GM19240 (cell line): Measurements from ENCODE around the gene EMC7.
"Not testable (repeated sequence)": the region's sequence is repeated elsewhere in the genome, so short reads cannot be mapped to it uniquely, and the experiment has no call there.

ENCODE experiments used
- DNase-seq: peaks from one replicate; pipeline ENCODE4 v3.0.0; 2011; ENCODE audit warnings: low spot score; ENCODE audit not compliant: insufficient read length

Gene EMC7

DNA sequence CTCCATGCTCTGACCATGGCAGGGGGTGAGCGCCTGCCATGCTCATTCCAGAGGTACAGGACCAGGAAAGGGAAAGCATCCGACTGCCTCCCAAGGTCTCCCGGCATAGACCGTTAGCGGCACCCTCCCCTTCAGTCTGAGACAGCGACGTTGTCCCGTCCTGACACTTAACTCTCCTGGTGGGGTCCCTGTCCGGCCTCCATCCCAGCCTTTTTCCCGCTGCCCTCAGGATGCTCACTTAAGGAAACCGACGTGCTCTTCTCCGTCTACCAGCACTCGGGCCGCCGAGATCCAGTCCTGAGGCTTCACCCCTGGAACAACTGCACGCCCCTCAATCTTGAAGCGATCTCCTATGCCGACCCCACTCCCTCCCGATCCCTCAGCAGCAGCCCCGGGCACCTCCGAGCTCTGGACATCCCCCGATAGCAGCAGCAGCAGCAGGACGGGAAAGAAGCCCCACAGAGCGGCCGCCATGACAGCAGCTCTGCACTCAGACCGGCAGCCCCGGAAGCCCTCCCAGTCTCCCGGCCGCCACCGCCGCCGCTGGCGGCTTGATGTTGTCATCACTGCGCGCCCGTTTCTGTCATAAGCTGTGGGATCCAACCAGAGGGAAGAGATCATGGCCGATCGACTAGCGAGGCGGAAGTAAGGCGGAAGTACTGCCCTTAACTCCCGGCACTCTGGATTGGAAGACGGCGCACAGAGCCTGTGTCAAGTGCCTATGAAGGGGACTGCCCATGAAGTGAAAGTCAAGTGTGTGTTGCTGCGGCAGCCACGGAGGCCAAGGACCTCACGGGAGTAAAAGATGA is at the start of gene EMC7, which contains the start of gene PGBD4:
TSS of gene EMC7 (minus strand) at position 497 of the 809 bp plus-strand sequence. CDS start at position 474, 23 bp downstream.
TSS of gene PGBD4 (plus strand) at position 718 of the 809 bp plus-strand sequence. CDS start 449 bp downstream, outside the sequence.
- DNase-seq: peak; percentile 84

DNA sequence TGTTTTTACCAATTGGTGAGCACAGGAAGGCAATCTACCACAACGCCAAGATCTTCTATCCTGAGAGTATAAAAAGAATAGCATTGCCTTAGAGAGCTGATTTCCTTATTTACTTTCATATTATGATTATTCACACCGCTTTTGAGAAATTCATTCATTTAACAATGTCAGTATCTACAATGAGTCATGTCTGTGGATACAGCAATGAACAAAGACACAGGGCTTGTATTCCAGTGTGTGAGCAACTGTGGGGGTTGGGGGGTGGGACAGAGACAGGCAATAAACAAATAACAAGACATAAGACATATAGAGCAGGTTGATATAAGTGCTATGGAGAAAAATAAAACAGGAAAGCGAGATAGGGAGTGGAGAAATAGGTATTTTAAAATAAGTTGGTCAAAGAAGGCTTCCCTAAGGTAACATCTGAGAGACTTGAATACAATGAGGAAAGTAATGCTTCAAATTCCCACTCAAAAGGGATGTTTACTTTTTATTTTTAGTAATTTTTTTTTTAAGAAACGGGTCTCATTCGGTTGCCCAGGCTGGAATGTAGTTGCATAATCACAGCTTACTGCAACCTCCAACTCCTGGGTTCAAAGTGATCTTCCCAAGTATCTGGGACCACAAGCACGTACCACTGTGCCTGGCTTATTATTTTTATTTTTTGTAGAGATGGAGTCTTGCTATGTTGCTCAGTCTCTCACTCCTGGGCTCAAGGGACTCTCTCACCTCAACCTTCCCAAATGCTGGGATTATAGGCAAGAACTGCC is 45.9 kb upstream of the EMC7 start:
- DNase-seq: no peak

DNA sequence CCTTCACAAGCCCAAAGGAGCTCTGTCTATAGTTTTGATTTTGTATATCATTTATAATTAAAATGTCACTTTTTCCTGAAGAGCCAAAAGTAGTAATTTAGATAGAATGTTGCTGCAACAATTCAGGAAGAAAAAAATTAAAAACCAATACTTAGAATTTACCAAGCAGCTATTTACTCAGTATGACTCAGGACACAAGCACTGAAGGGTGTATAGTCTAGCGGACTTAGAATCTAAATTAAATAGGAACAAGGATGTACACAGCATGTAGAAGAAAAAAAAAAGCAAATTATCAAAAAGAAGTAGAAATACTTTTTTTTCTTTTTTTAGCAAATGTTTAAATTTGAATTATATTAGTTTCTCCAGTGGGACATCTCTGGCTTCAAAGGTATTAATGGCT is 31.8 kb upstream of the EMC7 start:
- no peak for DNase-seq

DNA sequence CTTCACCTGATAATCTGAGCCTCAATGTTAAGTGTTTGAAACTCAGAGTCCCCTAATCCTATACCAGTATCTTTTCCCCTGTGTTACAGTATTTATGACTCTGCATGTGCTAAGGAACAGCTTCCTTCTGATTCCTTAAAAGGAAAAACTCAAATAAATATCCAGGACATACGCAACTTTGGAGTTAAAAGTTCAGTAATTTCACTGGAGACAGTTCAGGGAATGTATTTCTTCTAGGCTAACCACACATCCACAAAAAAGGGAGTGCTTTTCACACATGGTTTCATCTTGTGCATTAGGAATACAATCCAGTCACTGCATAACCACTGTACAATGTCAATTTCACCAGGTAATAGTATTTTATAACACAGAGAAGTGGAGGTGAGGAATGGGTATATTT is 31.2 kb upstream of the EMC7 start:
- no peak for DNase-seq

DNA sequence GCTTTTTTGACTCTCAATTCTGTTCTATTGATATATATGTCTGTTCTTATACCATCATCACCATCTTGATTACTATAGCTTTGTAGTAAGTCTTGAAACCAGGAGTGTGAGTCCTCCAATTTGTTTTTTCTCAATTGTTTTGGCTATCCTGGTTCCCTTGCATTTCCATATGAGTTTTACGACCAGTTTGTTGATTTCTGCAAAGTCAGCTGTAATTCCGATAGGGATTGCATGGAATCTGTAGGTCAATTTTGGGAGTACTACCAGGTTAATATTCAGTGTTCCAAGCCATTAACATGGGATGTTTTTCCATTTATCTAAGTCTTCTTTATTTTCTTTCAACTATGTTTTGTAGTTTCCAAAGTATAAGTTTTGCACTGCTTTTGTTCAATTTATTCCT is 27.2 kb upstream of the EMC7 start:
- DNase-seq: no peak

DNA sequence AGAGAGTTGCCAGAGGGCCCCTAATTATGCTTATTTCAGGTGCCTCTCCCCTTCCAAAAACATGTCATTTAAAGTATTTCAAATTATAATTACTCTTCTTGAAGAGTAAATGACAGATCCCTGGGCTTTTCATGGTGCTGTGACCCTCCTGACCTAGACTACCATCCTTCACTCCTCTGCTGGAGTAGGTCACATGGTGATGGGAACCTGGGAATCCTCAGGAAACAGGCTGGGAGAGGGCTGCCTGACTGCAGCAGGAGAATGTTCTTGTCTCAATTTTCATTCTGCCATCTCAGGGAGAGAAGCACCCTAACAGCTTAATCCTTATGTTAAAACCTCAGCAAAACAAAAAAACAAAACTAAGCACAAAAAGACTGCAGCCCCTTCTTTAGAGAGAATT is 24.9 kb upstream of the EMC7 start:
- no peak for DNase-seq

DNA sequence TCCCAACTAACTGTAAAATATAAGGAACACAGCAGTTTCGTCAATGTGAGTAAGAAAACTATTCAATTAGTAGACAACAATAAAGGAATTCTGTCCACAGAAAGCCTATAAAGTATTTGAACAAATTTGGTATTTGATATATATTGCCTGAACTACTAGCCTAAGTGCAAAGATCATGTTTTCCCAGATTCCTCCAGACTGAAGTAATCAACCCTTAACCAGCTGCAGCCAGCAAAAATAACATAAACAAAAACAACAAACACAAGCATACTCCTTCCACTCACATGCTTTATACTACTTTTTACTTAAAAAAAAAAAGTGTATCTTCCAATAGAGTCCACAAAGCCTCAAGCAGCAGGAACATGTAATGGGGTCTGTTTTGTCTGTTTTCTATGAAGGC is 24.3 kb upstream of the EMC7 start:
- DNase-seq: no peak

DNA sequence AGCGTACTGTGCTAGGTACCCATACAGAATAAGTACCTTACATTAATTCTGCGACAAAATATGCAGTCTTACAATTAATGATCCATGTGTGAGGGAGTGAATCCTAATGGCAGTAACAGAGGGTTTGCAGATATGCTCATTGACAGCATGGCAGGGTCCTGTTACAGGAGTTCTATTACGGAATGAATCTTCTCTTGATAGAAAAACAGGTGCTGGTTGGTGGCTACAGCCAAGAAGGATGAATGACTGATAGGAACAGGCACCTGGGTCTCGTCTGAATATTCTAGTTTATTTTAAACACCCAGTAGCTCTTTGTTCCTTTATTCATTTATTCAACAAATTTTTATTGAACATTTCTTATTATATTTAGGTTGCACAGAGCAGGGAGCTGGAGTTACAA is 23.0 kb upstream of the EMC7 start:
- no peak for DNase-seq

DNA sequence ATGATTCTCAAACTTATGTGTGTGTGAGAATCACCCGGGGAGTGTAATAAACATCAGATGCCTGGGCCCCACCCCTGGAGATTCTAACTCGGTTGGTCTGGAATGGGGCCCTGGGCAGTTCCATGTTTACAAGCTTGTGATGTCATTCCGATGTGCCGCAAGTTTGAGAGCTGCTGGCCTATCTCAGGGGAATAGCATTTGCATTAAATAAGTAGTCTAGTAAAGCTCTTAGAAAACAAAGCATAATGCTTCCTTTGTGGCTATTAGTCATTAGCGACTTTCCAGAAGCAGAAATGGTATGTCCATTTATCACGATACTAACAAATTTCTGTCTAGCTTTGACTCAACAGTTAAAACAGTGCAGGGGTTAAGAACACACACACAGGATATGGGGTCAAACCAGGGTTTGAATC is 21.1 kb upstream of the EMC7 start:
- DNase-seq: no peak

DNA sequence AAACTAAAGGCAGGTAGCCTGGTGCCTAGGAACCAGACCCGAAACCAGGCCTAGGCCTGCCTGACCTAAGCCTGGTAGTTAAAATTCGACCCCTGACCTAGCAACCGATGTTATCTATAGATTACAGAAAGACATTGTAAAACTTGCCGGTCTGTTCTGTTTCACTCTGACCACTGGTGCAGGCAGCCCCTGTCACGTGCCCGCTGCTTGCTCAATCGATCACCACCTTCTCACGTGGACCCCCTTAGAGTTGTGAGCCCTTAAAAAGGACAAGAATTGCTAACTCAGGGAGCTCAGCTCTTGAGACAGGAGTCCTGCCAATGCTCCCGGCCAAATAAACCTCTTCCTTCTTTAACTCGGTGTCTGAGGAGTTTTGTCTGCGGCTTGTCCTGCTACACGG is 20.1 kb upstream of the EMC7 start:
- DNase-seq: not testable (repeated sequence)

DNA sequence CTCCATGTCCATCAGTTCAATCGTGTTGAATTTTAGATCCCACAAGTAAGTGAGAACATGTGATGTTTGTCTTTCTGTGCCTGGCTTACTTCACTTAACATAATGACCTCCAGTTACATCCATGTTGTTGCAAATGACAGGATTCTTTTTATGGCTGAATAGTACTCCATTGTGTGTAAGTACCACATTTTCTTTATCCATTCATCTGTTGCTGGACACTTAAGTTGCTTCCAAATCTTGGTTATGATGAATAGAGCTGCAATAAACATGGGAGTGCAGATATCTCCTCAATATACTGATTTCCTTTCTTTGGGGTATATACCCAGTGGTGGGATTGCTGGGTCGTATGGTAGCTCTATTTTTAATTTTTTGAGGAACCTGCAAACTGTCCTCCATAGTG is 18.8 kb upstream of the EMC7 start:
- not testable (repeated sequence) for DNase-seq

DNA sequence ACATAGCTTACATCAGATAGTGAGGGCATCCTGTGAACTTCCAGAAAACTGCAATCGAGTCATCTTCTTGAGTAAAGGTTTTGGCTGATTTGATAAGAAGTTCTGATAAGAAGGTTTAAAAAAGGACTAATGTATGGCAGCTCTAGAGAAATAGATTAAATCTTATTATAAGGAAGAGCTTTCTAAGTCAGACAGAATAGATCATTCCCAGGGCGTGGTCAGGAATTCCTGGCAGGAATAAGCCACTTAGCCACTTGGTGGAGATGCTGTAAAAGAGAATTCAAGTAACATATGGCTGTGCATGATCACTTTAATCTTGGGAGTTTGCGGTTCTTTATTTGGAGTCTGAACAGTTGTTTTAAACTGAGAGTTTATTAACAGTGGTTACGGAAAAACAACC is 17.6 kb upstream of the EMC7 start:
- DNase-seq: no peak

DNA sequence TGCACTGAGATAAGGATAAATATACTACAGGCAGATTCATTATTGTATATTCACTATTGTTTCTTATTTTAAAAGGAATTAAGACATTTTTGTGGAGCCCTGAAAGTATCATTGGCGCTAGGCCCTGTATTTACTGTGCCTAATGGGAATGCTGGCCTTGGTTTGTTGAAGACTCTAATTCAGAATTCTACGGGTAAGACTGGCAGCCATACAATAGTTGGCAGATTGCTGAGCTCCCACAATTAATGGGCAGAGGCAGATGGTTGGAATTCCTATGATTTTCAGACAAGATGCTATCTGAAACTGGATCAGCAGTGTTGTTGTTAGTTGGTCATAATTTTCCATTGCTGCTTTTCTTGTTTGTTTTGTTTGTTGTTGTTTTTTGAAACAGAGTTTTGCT is 15.0 kb upstream of the EMC7 start:
- DNase-seq: no peak

DNA sequence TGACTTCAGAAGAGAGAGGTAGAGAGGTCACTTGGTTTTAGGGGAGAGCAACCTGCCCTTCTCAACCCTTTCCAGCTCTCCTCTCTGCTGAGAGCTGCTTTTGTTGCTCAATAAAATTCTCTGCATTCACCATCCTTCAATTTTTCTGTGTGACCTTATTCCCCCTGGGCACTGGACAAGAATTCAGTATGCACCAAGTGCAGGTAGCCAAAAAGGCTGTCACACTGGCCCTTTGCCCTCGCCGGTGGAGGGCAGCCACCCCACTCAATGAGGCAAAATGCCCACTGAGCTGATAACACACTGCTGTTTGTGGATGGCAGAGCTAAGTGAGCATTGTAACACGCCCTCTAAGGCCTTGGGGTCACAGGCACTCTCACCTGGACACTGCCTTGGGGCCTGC is 13.1 kb upstream of the EMC7 start:
- no peak for DNase-seq

DNA sequence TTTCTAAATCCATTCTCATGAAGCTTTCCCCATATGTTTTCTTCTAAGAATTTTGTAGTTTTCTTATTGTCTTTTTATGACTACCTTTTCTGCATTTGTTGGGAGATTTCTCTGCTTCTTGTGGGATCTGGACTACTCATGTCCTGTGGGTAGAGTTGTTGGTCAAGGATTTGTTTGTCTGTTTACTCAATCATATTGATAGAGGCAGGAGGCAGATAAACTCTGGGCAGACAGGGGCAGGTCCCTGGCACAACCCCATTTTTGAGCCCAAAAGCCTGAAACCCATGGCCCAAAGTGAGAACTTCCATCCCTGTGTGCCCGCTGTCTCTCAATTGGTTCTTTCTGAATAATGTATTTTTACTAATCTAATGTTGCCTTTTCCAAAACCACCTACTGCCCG is 12.6 kb upstream of the EMC7 start:
- no peak for DNase-seq

DNA sequence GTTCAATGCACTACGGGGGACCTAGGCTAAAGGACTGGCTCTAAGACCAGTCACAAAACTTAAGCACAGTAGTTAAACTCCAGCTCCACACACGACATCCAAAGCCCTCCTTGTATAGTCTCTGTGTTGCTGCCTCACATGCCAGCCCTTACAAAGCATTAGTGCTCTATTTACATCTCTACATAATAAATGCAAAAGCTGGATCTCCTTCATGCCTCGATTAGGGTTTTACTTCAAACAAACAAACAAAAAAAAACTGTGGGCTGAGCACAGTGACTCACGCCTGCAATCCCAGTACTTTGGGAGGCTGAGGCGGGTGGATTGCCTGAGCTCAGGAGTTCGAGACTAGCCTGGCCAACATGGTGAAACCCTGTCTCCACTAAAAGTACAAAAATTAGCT is 9.8 kb upstream of the EMC7 start:
- no peak for DNase-seq

DNA sequence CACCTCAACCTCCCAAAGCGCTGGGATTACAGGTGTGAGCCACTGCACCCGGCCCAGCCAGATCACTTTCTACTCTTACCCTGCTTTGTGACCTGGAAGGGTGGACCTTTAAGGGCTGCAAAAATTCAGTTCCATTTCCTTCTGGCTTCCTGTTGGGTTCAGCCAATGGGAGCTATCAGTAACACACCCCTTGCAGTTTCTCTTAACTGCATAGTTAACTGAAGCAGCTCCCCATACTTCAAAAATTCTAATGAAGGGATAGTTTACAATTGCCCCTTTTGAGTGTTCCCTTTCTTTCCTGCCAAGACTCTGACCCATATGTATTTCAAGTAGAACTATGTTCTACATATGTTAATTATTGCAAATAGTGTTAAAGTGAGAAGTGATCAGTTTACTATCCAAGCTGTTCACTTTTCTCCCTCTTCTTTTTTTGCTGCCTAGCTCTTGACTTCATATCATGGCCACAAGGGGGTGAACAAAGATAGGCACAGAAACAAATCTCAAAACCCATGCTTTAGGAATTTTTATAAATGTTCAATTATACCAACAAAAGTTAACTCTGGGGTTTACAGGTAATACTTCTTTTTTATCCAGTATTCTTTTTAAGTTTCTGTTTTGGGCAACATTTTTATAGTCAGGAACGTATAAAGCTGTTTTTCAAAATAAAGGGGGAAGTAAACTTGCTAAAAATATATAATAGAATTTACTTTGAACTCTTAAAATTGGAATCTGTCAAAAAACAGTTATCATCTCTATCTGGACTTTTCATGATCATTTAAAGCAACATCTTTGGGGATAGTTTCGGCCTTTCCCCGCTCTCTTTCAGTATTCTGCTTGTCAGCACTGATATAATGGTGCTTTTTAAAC is 8.4 kb upstream of the EMC7 start:
- DNase-seq: no peak

DNA sequence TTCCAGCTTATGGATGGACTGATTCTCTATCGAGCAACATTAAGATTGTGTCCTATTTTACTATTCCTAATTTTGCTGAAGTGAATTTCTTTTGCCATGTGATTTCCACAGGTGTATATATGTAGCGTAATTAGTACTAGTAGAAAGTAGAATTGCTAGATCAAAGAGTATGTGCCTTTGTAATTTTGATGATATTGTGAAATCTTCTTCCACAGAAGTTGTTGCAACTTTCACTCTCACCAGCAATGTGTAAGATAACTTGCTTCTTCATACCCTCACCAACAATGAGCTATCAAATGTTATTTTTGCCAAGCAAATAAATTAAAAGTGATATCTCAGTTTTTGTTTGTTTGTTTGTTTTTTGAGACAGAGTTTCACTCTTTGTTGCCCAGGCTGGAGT is 5.7 kb upstream of the EMC7 start:
- DNase-seq: no peak

DNA sequence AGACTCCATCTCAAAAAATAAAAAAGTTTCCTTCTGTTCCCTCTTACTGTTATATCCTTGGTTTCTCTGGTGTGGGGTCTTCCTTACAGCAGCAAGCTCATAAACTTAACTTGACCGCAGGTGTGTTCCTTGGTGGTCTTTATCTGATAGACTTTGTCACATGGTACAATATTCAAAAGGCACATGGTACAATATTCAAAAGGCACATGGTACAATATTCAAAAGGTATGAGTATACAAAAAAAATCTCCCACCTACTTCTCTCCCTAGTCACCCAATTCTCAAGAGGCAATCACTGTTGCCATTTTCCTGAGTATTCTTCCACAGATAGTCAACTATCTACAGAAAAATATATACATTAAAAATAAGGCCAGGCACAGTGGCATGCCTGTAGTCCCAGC is 4.8 kb upstream of the EMC7 start:
- DNase-seq: no peak

DNA sequence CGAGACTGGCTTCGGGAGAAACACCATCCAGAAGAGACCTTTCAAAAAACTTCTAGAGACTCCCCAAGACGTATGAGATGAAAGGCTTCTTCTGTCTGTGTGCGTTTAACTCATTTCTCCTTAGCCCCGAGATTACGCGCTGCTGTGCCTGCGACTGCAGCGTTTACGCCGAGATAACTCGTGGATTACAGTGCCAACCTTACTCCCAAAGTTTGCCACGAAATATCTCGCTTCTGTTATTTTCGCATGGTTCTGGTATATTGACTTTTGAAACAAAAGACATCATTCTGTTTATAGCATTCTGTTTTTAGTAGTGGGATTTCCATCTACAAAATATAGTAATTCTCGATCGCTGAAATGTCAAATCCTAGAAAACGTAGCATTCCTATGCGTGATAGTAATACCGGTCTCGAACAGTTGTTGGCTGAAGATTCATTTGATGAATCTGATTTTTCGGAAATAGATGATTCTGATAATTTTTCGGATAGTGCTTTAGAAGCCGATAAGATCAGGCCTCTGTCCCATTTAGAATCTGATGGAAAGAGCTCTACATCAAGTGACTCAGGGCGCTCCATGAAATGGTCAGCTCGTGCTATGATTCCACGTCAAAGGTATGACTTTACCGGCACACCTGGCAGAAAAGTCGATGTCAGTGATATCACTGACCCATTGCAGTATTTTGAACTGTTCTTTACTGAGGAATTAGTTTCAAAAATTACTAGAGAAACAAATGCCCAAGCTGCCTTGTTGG is 688 bp upstream of the EMC7 start:
- no peak for DNase-seq

DNA sequence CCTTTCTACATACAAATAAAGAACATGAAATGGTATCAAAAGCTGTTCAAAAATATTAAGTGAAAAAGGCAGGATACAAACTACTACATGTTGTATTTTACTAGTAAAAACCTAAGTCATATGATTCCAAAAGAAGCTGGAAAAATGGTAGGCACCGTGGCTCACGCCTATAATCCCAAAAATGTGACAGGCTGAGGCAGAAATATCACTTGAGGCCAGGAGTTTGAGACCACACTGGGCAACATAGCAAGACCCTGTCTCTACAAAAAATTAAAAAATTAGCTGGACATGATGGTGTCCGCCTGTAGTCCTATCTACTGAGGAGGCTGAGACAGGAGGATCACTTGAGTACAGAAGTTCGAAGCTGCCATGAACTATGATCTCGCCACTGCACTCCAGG is 1.7 kb downstream of the EMC7 start:
- DNase-seq: no peak
